Stomach (tissue), 4 donors: ENCODE measurements around the gene GSTM5.

Source experiments
- CTCF ChIP-seq, 7 experiments: fragments of 450-650 bp in 4 of 7; fragments of 200-600 bp in 3 of 7; sonication (generic) in 3 of 7; IDR thresholded peaks; one replicate each; pipeline ENCODE4 v1.5.1; 2016 to 2019; ENCODE audit warnings: antibody characterized with exemption in 7 of 7, control low read depth in 2 of 7, mild to moderate bottlenecking in 1 of 7
- EP300 ChIP-seq: sonication (generic); formaldehyde crosslinking; IDR thresholded peaks from one replicate; pipeline ENCODE4 v1.6.1; 2017; ENCODE audit warnings: antibody characterized with exemption
- POLR2A ChIP-seq, 4 donors: fragments of 450-650 bp; IDR thresholded peaks; one replicate each; pipeline ENCODE4 v1.6.1; 2016; ENCODE audit warnings: antibody characterized with exemption in 4 of 4, control low read depth in 2 of 4, mild to moderate bottlenecking in 1 of 4, moderate library complexity in 1 of 4

- TF ChIP-seq EP300 (no peak), CTCF (IDR thresholded peaks at IDR 0.05) (no peak), POLR2A (IDR thresholded peaks at IDR 0.05) (no peak)
These were observed 11.0 kb downstream of the GSTM5 start for GRCh38 chr1:109722908-109723691.
